Measurements from ENCODE around the gene CCDC51. TPM values are rescaled to one million over a fixed set of nuclear protein-coding genes. Genes with fewer than 3 reads are reported as not detected.

Gene CCDC51
- total and polyA plus RNA-seq, 2 experiments from 2014 or later = 20.8 to 24.1 TPM

- ATAC-seq (no peak), DNase-seq (ENCODE audit: low spot score) (no peak)
- Histone ChIP-seq H4K20me1 (replicated peaks; ENCODE audit: insufficient read depth) (peaks cover 18% of the 10 kb centered on the region; the same call in 1 of the 2 replicates), H3K27ac (ENCODE audit: low read depth) (no peak overlapping the region), H3K36me3 (ENCODE audit: insufficient read depth) (peaks cover 11% of the 10 kb centered on the region; the same call in 1 of the 2 replicates), H2AFZ (no peak overlapping the region), H3K4me1 (ENCODE audit: insufficient read depth) (no peaks in the 10 kb centered on the region), H3K4me2 (no peak overlapping the region), H3K79me2 (replicated peaks; ENCODE audit: insufficient read depth) (peaks cover 23% of the 10 kb centered on the region), H3K4me3 (no peak overlapping the region), H3F3A (replicated peaks; ENCODE audit: low read depth) (no peaks in the 10 kb centered on the region; the same call in 1 of the 2 replicates), H3K27me3 (ENCODE audit: insufficient read depth) (no peaks in the 10 kb centered on the region), H3K9me2 (ENCODE audit: insufficient read depth) (no peaks in the 10 kb centered on the region)
- Mint-ChIP-seq H3K27ac (no peak overlapping the region), H3K4me1 (peaks cover 7% of the 10 kb centered on the region), H3K9me3 (no peaks in the 10 kb centered on the region), H3K27me3 (ENCODE audit: insufficient read depth, low read depth, poor library complexity) (peaks cover 13% of the 10 kb centered on the region), H3K4me3 (no peak overlapping the region), H3K36me3 (ENCODE audit: low read depth) (peaks cover 70% of the 10 kb centered on the region)
- no peak for TF ChIP-seq ZNF331 (CRISPR knock-in tag; IDR thresholded peaks at IDR 0.05; ENCODE audit: low read depth)
- TF ChIP-seq, protein P1, sequence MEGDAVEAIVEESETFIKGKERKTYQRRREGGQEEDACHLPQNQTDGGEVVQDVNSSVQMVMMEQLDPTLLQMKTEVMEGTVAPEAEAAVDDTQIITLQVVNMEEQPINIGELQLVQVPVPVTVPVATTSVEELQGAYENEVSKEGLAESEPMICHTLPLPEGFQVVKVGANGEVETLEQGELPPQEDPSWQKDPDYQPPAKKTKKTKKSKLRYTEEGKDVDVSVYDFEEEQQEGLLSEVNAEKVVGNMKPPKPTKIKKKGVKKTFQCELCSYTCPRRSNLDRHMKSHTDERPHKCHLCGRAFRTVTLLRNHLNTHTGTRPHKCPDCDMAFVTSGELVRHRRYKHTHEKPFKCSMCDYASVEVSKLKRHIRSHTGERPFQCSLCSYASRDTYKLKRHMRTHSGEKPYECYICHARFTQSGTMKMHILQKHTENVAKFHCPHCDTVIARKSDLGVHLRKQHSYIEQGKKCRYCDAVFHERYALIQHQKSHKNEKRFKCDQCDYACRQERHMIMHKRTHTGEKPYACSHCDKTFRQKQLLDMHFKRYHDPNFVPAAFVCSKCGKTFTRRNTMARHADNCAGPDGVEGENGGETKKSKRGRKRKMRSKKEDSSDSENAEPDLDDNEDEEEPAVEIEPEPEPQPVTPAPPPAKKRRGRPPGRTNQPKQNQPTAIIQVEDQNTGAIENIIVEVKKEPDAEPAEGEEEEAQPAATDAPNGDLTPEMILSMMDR (conservative IDR thresholded peaks at IDR 0.05; ENCODE audit: low read depth in 2 of 2) = 0 out of 4 replicates have a peak, but pooled peaks of 1 of the 2 experiments have one; percentile 5
These were observed 20.3 kb downstream of the CCDC51 start for GRCh38 chr3:48419597-48419996.

DNA sequence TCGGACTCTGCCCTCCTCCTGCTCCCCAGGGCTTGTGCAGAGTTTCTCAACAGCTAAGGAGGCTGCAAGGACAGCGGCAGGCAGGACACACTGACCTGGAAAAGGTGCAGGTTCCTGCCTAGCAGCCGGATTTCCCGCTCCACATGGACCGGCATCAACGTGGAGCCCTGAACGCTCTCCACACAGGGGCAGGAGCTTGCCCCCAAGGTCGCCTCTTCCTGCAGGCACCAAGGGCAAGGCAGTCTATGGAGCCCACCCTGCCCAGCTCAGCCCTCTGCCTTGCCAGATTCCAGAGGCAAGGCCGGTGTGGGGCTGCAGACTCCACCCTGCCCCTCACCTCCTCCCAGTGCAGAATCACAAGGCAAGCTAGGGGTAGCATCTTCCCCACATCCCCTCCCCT is 20.8 kb downstream of the CCDC51 start:
- Histone ChIP-seq H3K4me3 (no peak overlapping the region), H3K4me2 (no peak overlapping the region), H3F3A (replicated peaks; ENCODE audit: low read depth) (no peaks in the 10 kb centered on the region), H3K9me2 (ENCODE audit: insufficient read depth) (no peaks in the 10 kb centered on the region), H3K4me1 (ENCODE audit: insufficient read depth) (no peaks in the 10 kb centered on the region), H3K27ac (ENCODE audit: low read depth) (no peak overlapping the region), H2AFZ (no peak overlapping the region), H3K36me3 (ENCODE audit: insufficient read depth) (peaks cover 11% of the 10 kb centered on the region; the same call in 1 of the 2 replicates), H3K27me3 (ENCODE audit: insufficient read depth) (no peaks in the 10 kb centered on the region), H4K20me1 (replicated peaks; ENCODE audit: insufficient read depth) (peaks cover 16% of the 10 kb centered on the region; the same call in 1 of the 2 replicates), H3K79me2 (replicated peaks; ENCODE audit: insufficient read depth) (peaks cover 18% of the 10 kb centered on the region)
- Mint-ChIP-seq H3K27me3 (ENCODE audit: insufficient read depth, low read depth, poor library complexity) (peaks cover 10% of the 10 kb centered on the region), H3K27ac (no peak overlapping the region), H3K9me3 (no peaks in the 10 kb centered on the region), H3K4me3 (no peak overlapping the region), H3K4me1 (peaks cover 3% of the 10 kb centered on the region; the same call in 1 of the 3 replicates), H3K36me3 (ENCODE audit: low read depth) (peaks cover 70% of the 10 kb centered on the region)
- TF ChIP-seq CREB1 (CRISPR knock-in tag; IDR thresholded peaks at IDR 0.05; ENCODE audit: low read depth) (no peak), ZNF114 (CRISPR knock-in tag; IDR thresholded peaks at IDR 0.05) (no peak), ETS1 (IDR thresholded peaks at IDR 0.05) (no peak), NANOG (IDR thresholded peaks at IDR 0.05; ENCODE audit: borderline replicate concordance) (no peak), JUNB (IDR thresholded peaks at IDR 0.05; ENCODE audit: unreplicated experiment) (no peak), STAT1 (IDR thresholded peaks at IDR 0.05; ENCODE audit: unreplicated experiment) (no peak), EZH2 (IDR thresholded peaks at IDR 0.05; ENCODE audit: low read depth, unreplicated experiment) (no peak)
- TF ChIP-seq, protein P1 (conservative IDR thresholded peaks at IDR 0.05; ENCODE audit: low read depth in 2 of 2) = no peak
- no peak for ATAC-seq
- no peak for DNase-seq (ENCODE audit: low spot score)

Data from GM23338 (cell line).